Keratinocyte (primary cell): ENCODE measurements around the gene CXCL14.

Experiments used
- EZH2 ChIP-seq: IDR thresholded peaks from one replicate; pipeline ENCODE4 v1.6.1; 2012; ENCODE audit warnings: inconsistent platforms, mild to moderate bottlenecking, low read length, moderate library complexity
- TF ChIP-seq, protein P1 (sequence below), 3 experiments: IDR thresholded peaks in 1 of 3; conservative IDR thresholded peaks in 1 of 3; optimal IDR thresholded peaks in 1 of 3; 2 replicates in 2 of 3; 3 replicates in 1 of 3; pipeline versions ENCODE3 to v1.5.1; 2011; ENCODE audit warnings: low read length in 3 of 3, mild to moderate bottlenecking in 3 of 3, moderate library complexity in 2 of 3, control low read depth in 1 of 3, inconsistent platforms in 1 of 3; ENCODE audit not compliant: insufficient read depth in 2 of 3; ENCODE audit errors: extremely low read depth in 1 of 3

DNA sequence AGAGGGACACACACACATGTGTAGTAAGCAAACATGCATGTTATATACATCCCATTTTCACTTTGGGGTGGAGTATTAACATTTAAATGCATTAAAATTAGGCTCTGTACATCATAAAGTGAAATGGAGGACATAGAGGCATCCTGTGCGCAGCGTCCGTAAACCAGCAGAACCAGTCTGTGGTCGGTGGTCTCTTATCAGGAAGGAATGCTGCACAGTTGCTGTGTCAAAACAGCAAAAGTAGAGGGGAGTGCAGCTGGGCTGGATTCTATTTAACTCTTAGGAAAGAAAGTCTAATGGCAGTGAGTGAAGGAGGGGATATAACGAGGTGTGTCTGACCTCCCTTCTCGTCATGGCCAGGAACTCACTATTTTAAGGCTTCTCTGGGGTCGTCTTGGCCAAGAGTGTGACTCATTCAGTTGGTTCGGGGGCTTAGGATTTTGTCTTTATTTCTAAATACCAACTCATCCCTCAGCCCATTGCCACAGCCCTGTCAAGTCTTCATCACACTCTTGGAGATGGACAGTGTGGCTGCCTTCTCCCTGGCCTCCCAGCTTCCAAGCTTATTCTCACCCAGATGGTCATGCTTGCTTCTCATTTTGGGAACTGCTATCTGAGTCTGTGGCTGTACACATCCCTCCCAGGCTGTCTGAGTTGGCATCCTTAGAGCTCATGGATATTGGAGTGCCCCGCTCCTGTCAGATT lies 20.1 kb upstream of the CXCL14 start:
- TF ChIP-seq, protein P1, sequence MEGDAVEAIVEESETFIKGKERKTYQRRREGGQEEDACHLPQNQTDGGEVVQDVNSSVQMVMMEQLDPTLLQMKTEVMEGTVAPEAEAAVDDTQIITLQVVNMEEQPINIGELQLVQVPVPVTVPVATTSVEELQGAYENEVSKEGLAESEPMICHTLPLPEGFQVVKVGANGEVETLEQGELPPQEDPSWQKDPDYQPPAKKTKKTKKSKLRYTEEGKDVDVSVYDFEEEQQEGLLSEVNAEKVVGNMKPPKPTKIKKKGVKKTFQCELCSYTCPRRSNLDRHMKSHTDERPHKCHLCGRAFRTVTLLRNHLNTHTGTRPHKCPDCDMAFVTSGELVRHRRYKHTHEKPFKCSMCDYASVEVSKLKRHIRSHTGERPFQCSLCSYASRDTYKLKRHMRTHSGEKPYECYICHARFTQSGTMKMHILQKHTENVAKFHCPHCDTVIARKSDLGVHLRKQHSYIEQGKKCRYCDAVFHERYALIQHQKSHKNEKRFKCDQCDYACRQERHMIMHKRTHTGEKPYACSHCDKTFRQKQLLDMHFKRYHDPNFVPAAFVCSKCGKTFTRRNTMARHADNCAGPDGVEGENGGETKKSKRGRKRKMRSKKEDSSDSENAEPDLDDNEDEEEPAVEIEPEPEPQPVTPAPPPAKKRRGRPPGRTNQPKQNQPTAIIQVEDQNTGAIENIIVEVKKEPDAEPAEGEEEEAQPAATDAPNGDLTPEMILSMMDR (optimal IDR thresholded peaks at IDR 0.05 in 1 of 3, IDR thresholded peaks at IDR 0.05 in 1 of 3, conservative IDR thresholded peaks at IDR 0.05 in 1 of 3; ENCODE audit: extremely low read depth in 1 of 3, insufficient read depth in 2 of 3, low read length in 3 of 3): no peak
- TF ChIP-seq EZH2: no peak
